Gastrocnemius medialis (tissue), 4 donors: ENCODE data around the gene EXOSC10. TPM values are rescaled to one million over a fixed set of nuclear protein-coding genes. Genes with fewer than 3 reads are reported as not detected.
"Not testable (repeated sequence)": the region's sequence is repeated elsewhere in the genome, so short reads cannot be mapped to it uniquely, and the experiment has no call there.

Source experiments
- ATAC-seq, 2 donors: fragments of 150-250 bp; one replicate each; pipeline ENCODE4 v1.9.1; 2016
- DNase-seq, 2 donors: peaks; one replicate each; pipeline ENCODE4 v3.0.0-alpha.2; 2019
- H3K27ac ChIP-seq, 4 donors: fragments of 200-600 bp; sonication (generic); 1 replicate in 1 of 4; 2 replicates in 3 of 4; pipeline ENCODE4 v1.5.1; 2016 to 2018; ENCODE audit warnings: mild to moderate bottlenecking in 2 of 4, moderate library complexity in 1 of 4
- H3K27me3 ChIP-seq, 3 donors: fragments of 200-600 bp; sonication (generic) in 2 of 3; 1 replicate in 1 of 3; 2 replicates in 2 of 3; pipeline versions ENCODE4 v1.5.1 to v1.6.0; 2016 to 2019; ENCODE audit warnings: mild to moderate bottlenecking in 1 of 3, moderate library complexity in 1 of 3
- H3K36me3 ChIP-seq, 2 donors: fragments of 200-600 bp; sonication (generic) in 1 of 2; one replicate each; pipeline ENCODE4 v1.5.1; 2017 to 2018
- H3K4me1 ChIP-seq, 2 donors: fragments of 200-600 bp; sonication (generic) in 1 of 2; one replicate each; pipeline ENCODE4 v1.5.1; 2016 to 2017; ENCODE audit warnings: mild to moderate bottlenecking in 2 of 2
- H3K4me3 ChIP-seq, 4 donors: fragments of 200-600 bp; sonication (generic) in 3 of 4; 1 replicate in 1 of 4; 2 replicates in 3 of 4; pipeline ENCODE4 v1.5.1; 2016 to 2019; ENCODE audit warnings: mild to moderate bottlenecking in 2 of 4
- H3K9me3 ChIP-seq, 3 donors: fragments of 200-600 bp; sonication (generic) in 2 of 3; 1 replicate in 1 of 3; 2 replicates in 2 of 3; pipeline ENCODE4 v1.5.1; 2016 to 2019
- POLR2A ChIP-seq, 2 donors: fragments of 450-650 bp; IDR thresholded peaks; one replicate each; pipeline ENCODE4 v1.6.1; 2017; ENCODE audit warnings: antibody characterized with exemption in 2 of 2, mild to moderate bottlenecking in 2 of 2, moderate library complexity in 2 of 2
- in situ Hi-C, 4 donors: fragments of 200-750 bp; cut with MboI; loops; one replicate each; pipeline versions ENCODE4 v1.15.0 to v1.8.0; 2017; ENCODE audit warnings: low sequenced_read_pairs in 4 of 4
- intact Hi-C: fragments of 100-400 bp; cut with DNase I; formaldehyde crosslinking; loops from one replicate; pipeline ENCODE4 v1.15.1; 2023; ENCODE audit warnings: low total_unique reads
- total RNA-seq, 4 donors: library from RNA; depleted of rRNA; stranded (reverse); fragments of >200 nt; gene quantifications; one replicate each; pipeline versions ENCODE4 v1.1.0 to v1.2.3, GENCODE V29; 2016
- TF ChIP-seq, protein P1 (sequence below), 5 experiments: fragments of 450-650 bp in 3 of 5; fragments of 200-600 bp in 2 of 5; sonication (generic) in 2 of 5; IDR thresholded peaks in 4 of 5; conservative IDR thresholded peaks in 1 of 5; 1 replicate in 4 of 5; 2 replicates in 1 of 5; pipeline ENCODE4 v1.5.1; 2016 to 2019; ENCODE audit warnings: antibody characterized with exemption in 5 of 5, mild to moderate bottlenecking in 3 of 5, moderate library complexity in 3 of 5

Gene EXOSC10
- total RNA-seq, 4 donors from 2014 or later, result 26.5 to 44.4 (median 40.3) TPM

DNA sequence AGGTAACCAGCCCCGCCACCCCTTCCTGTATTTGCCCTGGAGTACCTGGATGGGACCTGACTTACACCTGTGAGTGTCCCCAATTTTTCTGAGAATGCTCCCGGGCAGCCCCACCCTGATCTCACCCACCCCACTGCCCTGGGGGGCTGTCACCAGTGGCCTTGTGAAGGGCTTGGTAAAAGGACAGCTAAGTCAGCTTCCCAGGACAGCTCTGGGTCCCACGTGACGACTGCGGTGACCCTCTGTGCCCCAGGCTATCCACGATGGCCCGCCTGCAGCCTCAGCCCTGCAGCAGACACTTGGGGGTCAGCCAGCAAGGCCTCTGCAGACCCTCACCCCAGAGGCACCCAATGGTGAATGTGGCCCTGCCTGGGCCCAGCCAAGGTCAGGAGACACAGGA lies 45.5 kb downstream of the EXOSC10 start:
- in situ Hi-C loops (no loop called here), intact Hi-C loops (no loop called here)
- DNase-seq (no peak), ATAC-seq (no peak)
- no peak for TF ChIP-seq POLR2A (IDR thresholded peaks at IDR 0.05)
- TF ChIP-seq, protein P1, sequence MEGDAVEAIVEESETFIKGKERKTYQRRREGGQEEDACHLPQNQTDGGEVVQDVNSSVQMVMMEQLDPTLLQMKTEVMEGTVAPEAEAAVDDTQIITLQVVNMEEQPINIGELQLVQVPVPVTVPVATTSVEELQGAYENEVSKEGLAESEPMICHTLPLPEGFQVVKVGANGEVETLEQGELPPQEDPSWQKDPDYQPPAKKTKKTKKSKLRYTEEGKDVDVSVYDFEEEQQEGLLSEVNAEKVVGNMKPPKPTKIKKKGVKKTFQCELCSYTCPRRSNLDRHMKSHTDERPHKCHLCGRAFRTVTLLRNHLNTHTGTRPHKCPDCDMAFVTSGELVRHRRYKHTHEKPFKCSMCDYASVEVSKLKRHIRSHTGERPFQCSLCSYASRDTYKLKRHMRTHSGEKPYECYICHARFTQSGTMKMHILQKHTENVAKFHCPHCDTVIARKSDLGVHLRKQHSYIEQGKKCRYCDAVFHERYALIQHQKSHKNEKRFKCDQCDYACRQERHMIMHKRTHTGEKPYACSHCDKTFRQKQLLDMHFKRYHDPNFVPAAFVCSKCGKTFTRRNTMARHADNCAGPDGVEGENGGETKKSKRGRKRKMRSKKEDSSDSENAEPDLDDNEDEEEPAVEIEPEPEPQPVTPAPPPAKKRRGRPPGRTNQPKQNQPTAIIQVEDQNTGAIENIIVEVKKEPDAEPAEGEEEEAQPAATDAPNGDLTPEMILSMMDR (IDR thresholded peaks at IDR 0.05 in 4 of 5, conservative IDR thresholded peaks at IDR 0.05 in 1 of 5), result no peak
- no peak overlapping the region for H3K27ac ChIP-seq
- peaks cover 0 to 27% of the 10 kb centered on the region in 2 donors for H3K36me3 ChIP-seq
- H3K27me3 ChIP-seq, result no peaks in the 10 kb centered on the region
- H3K9me3 ChIP-seq, result no peaks in the 10 kb centered on the region
- peaks cover 5 to 7% of the 10 kb centered on the region in 2 donors for H3K4me1 ChIP-seq
- no peak overlapping the region for H3K4me3 ChIP-seq

DNA sequence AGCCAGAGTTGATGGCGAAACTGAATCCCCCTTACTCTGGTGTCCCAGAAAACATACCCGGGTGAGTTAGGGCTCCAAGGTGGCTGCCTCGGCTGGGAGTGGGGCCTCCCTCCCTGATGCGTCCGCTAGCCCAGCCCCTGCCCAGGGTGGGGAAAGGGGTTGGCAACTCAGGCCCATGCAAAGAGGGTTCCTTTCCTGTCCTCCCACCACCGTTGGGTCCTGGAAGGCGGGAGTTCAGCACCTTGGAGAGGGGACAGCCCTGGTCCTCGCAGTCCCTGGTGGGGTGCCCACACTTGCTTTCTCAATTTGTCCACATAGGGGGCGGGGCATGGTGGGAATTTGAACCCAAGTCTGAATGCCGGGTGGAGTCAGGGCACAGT lies 45.9 kb downstream of the EXOSC10 start:
- no peak for DNase-seq
- intact Hi-C loops, result no loop called here
- no peak for ATAC-seq
- H3K27ac ChIP-seq, result no peak overlapping the region
- H3K27me3 ChIP-seq, result no peaks in the 10 kb centered on the region
- peaks cover 0 to 27% of the 10 kb centered on the region in 2 donors for H3K36me3 ChIP-seq
- H3K4me3 ChIP-seq, result no peak overlapping the region
- H3K4me1 ChIP-seq, result peaks cover 1 to 2% of the 10 kb centered on the region in 2 donors
- in situ Hi-C loops, result no loop called here
- TF ChIP-seq, protein P1 (IDR thresholded peaks at IDR 0.05 in 4 of 5, conservative IDR thresholded peaks at IDR 0.05 in 1 of 5), result no peak
- no peak for TF ChIP-seq POLR2A (IDR thresholded peaks at IDR 0.05)
- H3K9me3 ChIP-seq, result no peaks in the 10 kb centered on the region

DNA sequence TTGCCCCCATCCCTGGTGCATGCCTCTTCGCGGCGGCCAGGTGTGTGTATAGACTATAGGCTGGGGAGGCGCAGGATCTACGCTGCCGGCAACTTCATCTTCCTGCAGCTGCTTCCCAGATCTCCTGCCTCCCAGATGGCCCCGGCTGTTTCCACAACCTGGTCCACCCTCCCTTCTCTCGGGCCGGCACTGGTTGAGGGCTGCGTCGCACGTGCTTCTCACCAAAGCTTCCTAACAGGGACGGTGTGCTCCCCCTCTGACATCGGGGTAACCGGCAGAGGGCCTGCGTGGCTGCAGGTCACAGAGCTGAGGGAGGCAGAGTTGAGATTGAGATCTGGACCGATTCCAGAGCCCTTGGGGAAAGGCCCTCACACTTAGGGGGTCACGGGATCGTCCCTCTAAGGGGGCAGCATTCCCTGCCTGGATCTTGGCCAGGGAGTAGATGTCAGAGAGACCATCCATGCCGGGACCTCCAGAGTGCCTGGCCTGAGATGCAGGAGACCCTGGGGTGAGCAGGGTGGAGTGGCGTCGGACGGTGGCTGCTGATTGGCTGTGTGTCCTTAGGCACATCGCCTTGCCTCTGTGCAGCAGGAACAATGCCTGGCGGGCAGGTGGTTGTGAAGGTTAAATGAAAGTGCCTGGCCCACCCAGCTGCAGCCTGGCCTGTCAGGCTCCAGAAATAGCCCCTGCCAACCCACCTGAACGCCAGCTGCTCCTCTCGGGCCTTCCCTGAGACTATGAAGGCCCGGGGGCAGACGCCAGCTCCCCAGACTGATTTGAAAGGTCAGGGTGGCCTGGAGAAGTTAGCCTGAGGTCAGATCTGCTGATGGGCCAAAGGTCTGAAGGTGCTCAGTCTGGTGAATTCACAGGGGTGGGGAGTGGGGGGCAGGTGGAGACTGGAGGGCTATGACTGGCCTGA lies 46.6 kb downstream of the EXOSC10 start:
- Histone ChIP-seq H3K4me1 (no peaks in the 10 kb centered on the region), H3K4me3 (no peak overlapping the region), H3K9me3 (no peaks in the 10 kb centered on the region), H3K27ac (no peak overlapping the region), H3K27me3 (no peaks in the 10 kb centered on the region), H3K36me3 (peaks cover 0 to 27% of the 10 kb centered on the region in 2 donors)
- intact Hi-C loops (no loop called here), in situ Hi-C loops (no loop called here)
- DNase-seq (no peak), ATAC-seq (no peak)
- TF ChIP-seq POLR2A (IDR thresholded peaks at IDR 0.05), result no peak
- TF ChIP-seq, protein P1 (IDR thresholded peaks at IDR 0.05 in 4 of 5, conservative IDR thresholded peaks at IDR 0.05 in 1 of 5), result no peak

DNA sequence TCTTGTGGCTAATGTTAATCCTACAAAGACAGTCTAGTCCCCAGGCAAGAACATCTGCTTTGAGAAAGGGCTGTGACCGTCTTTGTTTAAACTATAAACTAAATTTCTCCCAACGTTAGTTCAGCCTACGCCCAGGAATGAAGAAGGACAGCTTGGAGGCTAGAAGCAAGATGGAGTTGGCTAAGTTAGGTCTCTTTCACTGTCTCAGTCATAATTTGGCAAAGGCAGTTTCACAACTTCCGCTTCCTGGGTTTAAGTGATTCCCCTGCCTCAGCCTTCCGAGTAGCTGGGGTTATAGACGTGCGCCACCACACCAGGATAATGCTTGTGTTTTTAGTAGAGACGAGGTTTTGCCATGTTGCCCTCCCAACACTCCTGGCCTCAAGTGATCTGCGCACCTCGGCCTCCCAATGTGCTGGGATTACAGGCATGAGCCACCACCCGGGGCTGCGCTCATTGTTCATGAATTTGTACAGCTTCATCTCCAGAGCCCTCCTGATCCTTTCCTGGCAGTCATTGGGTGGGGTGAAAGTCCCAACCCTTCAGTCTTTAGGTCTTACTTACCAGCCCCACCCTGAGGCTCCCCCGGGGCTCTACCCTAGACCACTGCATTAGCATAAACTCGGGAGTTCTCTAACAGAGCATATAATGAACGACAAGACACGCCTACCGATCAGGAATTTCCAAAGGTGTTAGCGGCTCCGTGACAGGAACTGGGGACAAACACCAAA lies 47.7 kb downstream of the EXOSC10 start:
- in situ Hi-C loops (no loop called here), intact Hi-C loops (no loop called here)

DNA sequence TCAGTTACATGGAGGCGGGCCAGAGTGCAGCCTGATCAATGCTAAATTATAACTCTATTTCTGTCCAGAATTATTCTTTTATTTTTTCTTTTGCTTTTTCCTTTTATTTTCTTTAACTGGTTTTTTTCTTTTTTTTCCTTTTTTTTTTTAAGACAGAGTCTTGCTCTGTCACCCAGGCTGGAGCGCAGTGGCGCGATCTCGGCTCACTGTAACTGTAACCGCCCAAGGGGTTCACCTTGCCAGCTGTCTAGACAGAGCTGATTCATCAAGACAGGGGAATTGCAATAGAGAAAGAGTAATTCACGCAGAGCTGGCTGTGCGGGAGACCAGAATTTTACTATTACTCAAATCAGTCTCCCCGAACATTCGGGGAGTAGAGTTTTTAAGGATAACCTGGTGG lies 48.5 kb downstream of the EXOSC10 start:
- H3K27me3 ChIP-seq, DNase-seq, H3K9me3 ChIP-seq, H3K27ac ChIP-seq, H3K4me1 ChIP-seq, ATAC-seq, in situ Hi-C loops, H3K4me3 ChIP-seq, intact Hi-C loops: not testable (repeated sequence)
- peaks cover 0 to 15% of the 10 kb centered on the region in 2 donors for H3K36me3 ChIP-seq

More for the DNA sequence above, 47.7 kb downstream of the EXOSC10 start:
- H3K27me3 ChIP-seq, result no peaks in the 10 kb centered on the region
- no peak for DNase-seq
- H3K9me3 ChIP-seq, result no peaks in the 10 kb centered on the region
- no peak for TF ChIP-seq POLR2A (IDR thresholded peaks at IDR 0.05)
- TF ChIP-seq, protein P1 (IDR thresholded peaks at IDR 0.05 in 4 of 5, conservative IDR thresholded peaks at IDR 0.05 in 1 of 5), result no peak
- H3K27ac ChIP-seq, result no peak overlapping the region
- no peaks in the 10 kb centered on the region for H3K4me1 ChIP-seq
- no peak overlapping the region for H3K4me3 ChIP-seq
- ATAC-seq, result no peak
- peaks cover 0 to 24% of the 10 kb centered on the region in 2 donors for H3K36me3 ChIP-seq
